Tibial nerve (tissue), 3 donors: ENCODE results near the gene TYMP.

ENCODE experiments used
- CTCF ChIP-seq, 5 experiments: fragments of 200-600 bp in 3 of 5; fragments of 450-650 bp in 2 of 5; sonication (generic) in 3 of 5; IDR thresholded peaks; one replicate each; pipeline ENCODE4 v1.5.1; 2016 to 2019; ENCODE audit warnings: antibody characterized with exemption in 5 of 5, mild to moderate bottlenecking in 3 of 5, moderate library complexity in 2 of 5
- POLR2A ChIP-seq, 2 donors: fragments of 450-650 bp; IDR thresholded peaks; one replicate each; pipeline ENCODE4 v1.6.1; 2017; ENCODE audit warnings: antibody characterized with exemption in 2 of 2, mild to moderate bottlenecking in 2 of 2, moderate library complexity in 2 of 2

- TF ChIP-seq POLR2A (IDR thresholded peaks at IDR 0.05) (no peak), CTCF (IDR thresholded peaks at IDR 0.05) (no peak)
These were observed 45.6 kb downstream of the TYMP start for GRCh38 chr22:50483977-50484853.
